Measurements from ENCODE around the gene ADARB2.

ADARB2 gene

GRCh38 chr10:1217237-1217587 lies 520.1 kb downstream of the ADARB2 start:
- no peak for DNase-seq
- Histone ChIP-seq H3K4me1 (no peaks in the 10 kb centered on the region), H3K36me3 (no peaks in the 10 kb centered on the region), H3K27me3 (no peaks in the 10 kb centered on the region), H3K4me3 (ENCODE audit: low read depth, low read length) (no peak overlapping the region), H3K9me3 (no peaks in the 10 kb centered on the region)
- no peak for TF ChIP-seq CTCF (IDR thresholded peaks at IDR 0.05; ENCODE audit: low read depth, low read length)

GRCh38 chr10:1216574-1217236 lies 520.6 kb downstream of the ADARB2 start:
- no peaks in the 10 kb centered on the region for H3K27me3 ChIP-seq

GRCh38 chr10:1215862-1216573 lies 521.3 kb downstream of the ADARB2 start:
- Histone ChIP-seq H3K4me3 (ENCODE audit: low read depth, low read length) (no peak overlapping the region), H3K27me3 (no peaks in the 10 kb centered on the region), H3K36me3 (no peaks in the 10 kb centered on the region), H3K4me1 (no peaks in the 10 kb centered on the region), H3K9me3 (no peaks in the 10 kb centered on the region)
- TF ChIP-seq CTCF (IDR thresholded peaks at IDR 0.05; ENCODE audit: low read depth, low read length), result no peak
- DNase-seq, result no peak

More at GRCh38 chr10:1216574-1217236, 520.6 kb downstream of the ADARB2 start:
- Histone ChIP-seq H3K9me3 (no peaks in the 10 kb centered on the region), H3K36me3 (no peaks in the 10 kb centered on the region), H3K4me3 (ENCODE audit: low read depth, low read length) (no peak overlapping the region), H3K4me1 (no peaks in the 10 kb centered on the region)
- no peak for DNase-seq
- no peak for TF ChIP-seq CTCF (IDR thresholded peaks at IDR 0.05; ENCODE audit: low read depth, low read length)

GRCh38 chr10:1214882-1215540 lies 522.3 kb downstream of the ADARB2 start:
- no peak for TF ChIP-seq CTCF (IDR thresholded peaks at IDR 0.05; ENCODE audit: low read depth, low read length)
- no peaks in the 10 kb centered on the region for H3K4me1 ChIP-seq
- H3K36me3 ChIP-seq, result no peaks in the 10 kb centered on the region
- no peaks in the 10 kb centered on the region for H3K27me3 ChIP-seq
- H3K4me3 ChIP-seq (ENCODE audit: low read depth, low read length), result no peak overlapping the region
- H3K9me3 ChIP-seq, result no peaks in the 10 kb centered on the region
- no peak for DNase-seq

GRCh38 chr10:1214071-1214675 lies 523.2 kb downstream of the ADARB2 start:
- H3K4me1 ChIP-seq, result no peaks in the 10 kb centered on the region
- H3K9me3 ChIP-seq, result no peaks in the 10 kb centered on the region
- H3K27me3 ChIP-seq, result no peaks in the 10 kb centered on the region
- no peak overlapping the region for H3K4me3 ChIP-seq (ENCODE audit: low read depth, low read length)
- DNase-seq, result no peak
- no peaks in the 10 kb centered on the region for H3K36me3 ChIP-seq
- no peak for TF ChIP-seq CTCF (IDR thresholded peaks at IDR 0.05; ENCODE audit: low read depth, low read length)

All from BE2C (cell line).